Measurements from ENCODE around the gene FASTKD3. TPM values are rescaled to one million over a fixed set of nuclear protein-coding genes. Genes with fewer than 3 reads are reported as not detected.
A peak's percentile ranks its signal among the peaks of the same experiment; 100 is the strongest.

Gene FASTKD3
- total and polyA plus RNA-seq, 2 donors, result 6.5 to 14.5 TPM

- H3K4me3 ChIP-seq (ENCODE audit: low read depth, low read length), result no peak overlapping the region
- H3K4me1 ChIP-seq (ENCODE audit: insufficient read depth), result no peaks in the 10 kb centered on the region
- WGBS, result 53% methylated on average over 3 of the region's 3 CpGs
- no peak overlapping the region for H3K27ac ChIP-seq (ENCODE audit: low read depth)
- DNase-seq (ENCODE audit: extremely low spot score), result no peak
- no peaks in the 10 kb centered on the region for H3K36me3 ChIP-seq (ENCODE audit: insufficient read depth)
Observed at GRCh38 chr5:7822449-7822848, 46.4 kb downstream of the FASTKD3 start.

DNA sequence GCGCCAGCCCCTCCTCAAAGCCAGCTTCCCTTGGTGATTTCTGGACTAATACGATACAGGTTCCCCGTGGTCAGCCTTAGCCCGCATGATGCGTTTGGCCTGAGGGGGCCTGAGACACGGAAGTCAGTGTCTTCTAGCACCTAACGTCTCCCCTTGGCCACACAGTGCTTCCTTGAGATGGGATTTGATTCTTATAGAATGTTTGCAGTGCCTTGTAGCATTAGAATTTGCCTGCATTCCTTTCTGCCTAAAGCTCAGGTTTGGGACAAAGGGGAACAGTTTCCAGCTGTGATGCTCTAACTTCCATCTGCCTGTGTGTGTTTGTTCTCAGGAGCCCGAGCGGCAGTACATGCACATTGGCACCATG, 52.3 kb downstream of the FASTKD3 start:
- Histone ChIP-seq H3K36me3 (ENCODE audit: insufficient read depth) (no peaks in the 10 kb centered on the region), H3K4me3 (ENCODE audit: low read depth, low read length) (no peak overlapping the region), H3K27ac (ENCODE audit: low read depth) (no peak overlapping the region), H3K4me1 (ENCODE audit: insufficient read depth) (no peaks in the 10 kb centered on the region)
- DNase-seq (ENCODE audit: extremely low spot score), result no peak
- WGBS, result 45% methylated on average over 9 of the region's 9 CpGs

DNA sequence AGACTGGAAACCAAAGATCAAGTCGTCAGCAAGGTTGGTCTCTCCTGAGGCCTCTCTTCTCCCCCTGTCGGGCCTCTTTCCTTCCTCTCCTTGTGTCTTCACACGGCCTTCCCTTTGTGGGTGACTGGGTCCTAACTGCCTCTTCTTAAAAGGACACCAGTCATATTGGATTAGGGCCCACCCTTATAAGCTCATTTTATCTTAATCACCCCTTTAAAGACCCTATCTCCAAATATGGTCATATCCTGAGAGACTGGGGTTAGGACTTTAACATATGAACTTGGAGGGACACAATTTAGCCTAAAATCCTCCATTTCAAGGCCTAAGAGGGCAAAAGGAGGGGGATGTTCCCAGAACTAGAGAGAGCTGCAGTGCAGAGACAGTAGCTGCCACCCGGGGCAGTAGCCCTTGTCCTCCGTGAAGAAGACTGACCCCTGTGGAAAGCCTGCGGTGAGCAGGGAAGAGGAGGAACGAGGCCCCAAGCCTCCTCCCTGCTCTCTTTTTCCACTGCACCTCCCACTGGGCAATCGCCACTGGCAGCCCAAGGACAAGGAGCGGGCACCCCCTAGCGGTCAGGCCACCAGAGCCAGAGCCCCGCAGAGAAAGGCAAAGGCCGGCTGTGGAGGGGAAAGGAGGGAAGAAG, 52.8 kb downstream of the FASTKD3 start:
- Histone ChIP-seq H3K4me3 (ENCODE audit: low read depth, low read length) (no peak overlapping the region), H3K27ac (ENCODE audit: low read depth) (no peak overlapping the region), H3K36me3 (ENCODE audit: insufficient read depth) (no peaks in the 10 kb centered on the region), H3K4me1 (ENCODE audit: insufficient read depth) (no peaks in the 10 kb centered on the region)
- peak; percentile 29 for DNase-seq (ENCODE audit: extremely low spot score)
- WGBS, result 20% methylated on average over 12 of the region's 12 CpGs

DNA sequence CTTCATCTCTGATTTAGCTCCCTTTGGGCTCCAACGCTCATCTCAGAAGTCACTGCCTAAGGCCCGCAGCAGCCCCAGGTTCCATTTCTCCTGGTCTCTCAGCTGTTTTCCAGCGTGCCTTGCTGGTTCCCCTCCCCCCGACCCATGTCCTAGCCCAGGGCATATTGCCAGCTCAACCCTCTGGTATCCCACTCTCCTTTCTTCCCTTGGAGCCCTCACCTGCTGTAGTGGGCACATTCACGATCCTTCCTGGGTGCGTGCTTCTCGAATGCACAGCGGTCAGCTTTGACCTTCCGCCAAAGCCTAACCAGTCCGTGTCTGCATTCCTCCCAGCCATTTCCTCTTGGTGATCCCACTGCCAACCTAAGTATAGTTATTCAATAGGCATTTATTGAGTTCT, 54.0 kb downstream of the FASTKD3 start:
- H3K4me1 ChIP-seq (ENCODE audit: insufficient read depth), result no peaks in the 10 kb centered on the region
- DNase-seq (ENCODE audit: extremely low spot score), result no peak
- 93% methylated on average over 10 of the region's 10 CpGs for WGBS
- no peak overlapping the region for H3K27ac ChIP-seq (ENCODE audit: low read depth)
- H3K36me3 ChIP-seq (ENCODE audit: insufficient read depth), result no peaks in the 10 kb centered on the region
- no peak overlapping the region for H3K4me3 ChIP-seq (ENCODE audit: low read depth, low read length)

DNA sequence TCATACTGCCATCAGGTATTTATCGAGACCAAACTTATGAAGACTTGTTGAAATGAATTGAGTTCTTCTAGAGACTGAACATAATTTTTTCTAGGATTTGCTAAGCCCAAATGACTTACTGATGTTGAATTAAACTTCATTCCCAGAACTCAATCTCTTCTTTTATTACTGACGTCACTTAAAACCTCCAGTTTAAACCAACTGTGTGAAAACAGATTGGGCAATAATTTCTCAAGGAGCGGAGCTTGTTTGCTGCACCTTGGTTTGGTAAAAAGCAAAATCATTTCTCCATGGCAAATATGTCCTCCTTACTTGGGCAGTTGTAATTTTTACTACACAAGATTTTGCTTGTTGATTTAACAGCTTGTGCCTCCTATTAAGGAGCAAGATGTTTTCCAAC, 55.3 kb downstream of the FASTKD3 start:
- Histone ChIP-seq H3K36me3 (ENCODE audit: insufficient read depth) (no peaks in the 10 kb centered on the region), H3K4me3 (ENCODE audit: low read depth, low read length) (no peak overlapping the region), H3K4me1 (ENCODE audit: insufficient read depth) (no peaks in the 10 kb centered on the region), H3K27ac (ENCODE audit: low read depth) (no peak overlapping the region)
- DNase-seq (ENCODE audit: extremely low spot score), result no peak
- WGBS, result 70% methylated on average over 3 of the region's 3 CpGs

- H3K4me1 ChIP-seq (ENCODE audit: insufficient read depth), result no peaks in the 10 kb centered on the region
- H3K36me3 ChIP-seq (ENCODE audit: insufficient read depth), result no peaks in the 10 kb centered on the region
- H3K27ac ChIP-seq (ENCODE audit: low read depth), result no peak overlapping the region
- no peak for DNase-seq (ENCODE audit: extremely low spot score)
- 36% methylated on average over 2 of the region's 2 CpGs for WGBS
- no peak overlapping the region for H3K4me3 ChIP-seq (ENCODE audit: low read depth, low read length)
Observed at GRCh38 chr5:7813007-7813406, 55.8 kb downstream of the FASTKD3 start.

DNA sequence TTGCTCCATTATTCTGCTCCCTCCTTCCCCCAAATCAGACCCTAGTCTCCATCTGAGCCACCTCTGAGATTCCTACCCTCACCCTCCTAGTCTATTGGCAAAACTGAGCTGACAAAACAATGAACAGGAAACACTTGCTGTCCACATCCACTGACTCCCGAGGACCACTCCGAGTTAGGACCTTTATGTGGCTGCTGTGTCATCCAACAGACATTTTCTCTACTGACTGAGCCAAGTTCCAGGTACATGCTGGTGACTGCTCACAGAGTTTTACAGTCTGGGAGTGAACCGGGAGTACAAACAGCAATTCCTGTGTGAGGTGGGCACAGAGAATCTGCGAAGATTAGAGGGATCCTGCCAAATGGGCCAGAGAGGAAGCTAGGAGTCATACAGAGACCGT, 57.1 kb downstream of the FASTKD3 start:
- no peak overlapping the region for H3K4me3 ChIP-seq (ENCODE audit: low read depth, low read length)
- no peaks in the 10 kb centered on the region for H3K36me3 ChIP-seq (ENCODE audit: insufficient read depth)
- no peak for DNase-seq (ENCODE audit: extremely low spot score)
- H3K4me1 ChIP-seq (ENCODE audit: insufficient read depth), result no peaks in the 10 kb centered on the region
- 57% methylated on average over 5 of the region's 5 CpGs for WGBS
- no peak overlapping the region for H3K27ac ChIP-seq (ENCODE audit: low read depth)

Other genes starting within 250 kb of the FASTKD3 start
- 0.21 TPM for gene CFAP90, start 17.9 kb downstream of the FASTKD3 start, total RNA-seq
- gene CFAP90, start 17.9 kb downstream of the FASTKD3 start, polyA plus RNA-seq, result 0.37 TPM
- 47.9 TPM for gene MTRR, start 117 bp upstream of the FASTKD3 start, total RNA-seq
- gene MTRR, start 117 bp upstream of the FASTKD3 start, polyA plus RNA-seq, result 29.6 TPM

Measured in urinary bladder (tissue), 4 donors.